Thyroid gland (tissue), 4 donors: ENCODE results near the gene SLC25A1.

Experiments used
- POLR2A ChIP-seq, 2 donors: fragments of 450-650 bp; IDR thresholded peaks; one replicate each; pipeline ENCODE4 v1.6.1; 2017; ENCODE audit warnings: antibody characterized with exemption in 2 of 2, mild to moderate bottlenecking in 2 of 2, moderate library complexity in 1 of 2
- TF ChIP-seq, protein P1 (sequence below), 6 experiments: fragments of 200-600 bp in 3 of 6; fragments of 450-650 bp in 3 of 6; sonication (generic) in 3 of 6; IDR thresholded peaks; one replicate each; pipeline ENCODE4 v1.5.1; 2016 to 2019; ENCODE audit warnings: antibody characterized with exemption in 6 of 6, mild to moderate bottlenecking in 2 of 6, inconsistent platforms in 1 of 6, moderate library complexity in 1 of 6

DNA sequence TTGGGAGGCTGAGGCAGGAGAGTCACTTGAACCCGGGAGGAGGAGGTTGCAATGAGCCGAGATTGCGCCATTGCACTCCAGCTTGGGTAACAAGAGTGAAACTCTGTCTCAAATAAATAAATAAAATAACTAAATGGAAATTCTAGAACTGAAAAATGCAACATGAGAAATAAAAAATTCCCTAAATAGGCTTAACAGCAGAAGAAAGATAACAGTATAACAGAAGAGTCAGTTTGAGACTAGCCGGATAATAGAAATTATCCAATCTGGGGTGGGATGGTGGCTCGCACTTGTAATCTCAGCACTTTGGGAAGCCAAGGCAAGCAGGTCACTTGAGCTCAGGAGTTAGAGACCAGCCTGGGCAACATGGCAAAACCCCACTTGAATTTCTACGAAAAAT is 14.1 kb downstream of the SLC25A1 start:
- TF ChIP-seq, protein P1, sequence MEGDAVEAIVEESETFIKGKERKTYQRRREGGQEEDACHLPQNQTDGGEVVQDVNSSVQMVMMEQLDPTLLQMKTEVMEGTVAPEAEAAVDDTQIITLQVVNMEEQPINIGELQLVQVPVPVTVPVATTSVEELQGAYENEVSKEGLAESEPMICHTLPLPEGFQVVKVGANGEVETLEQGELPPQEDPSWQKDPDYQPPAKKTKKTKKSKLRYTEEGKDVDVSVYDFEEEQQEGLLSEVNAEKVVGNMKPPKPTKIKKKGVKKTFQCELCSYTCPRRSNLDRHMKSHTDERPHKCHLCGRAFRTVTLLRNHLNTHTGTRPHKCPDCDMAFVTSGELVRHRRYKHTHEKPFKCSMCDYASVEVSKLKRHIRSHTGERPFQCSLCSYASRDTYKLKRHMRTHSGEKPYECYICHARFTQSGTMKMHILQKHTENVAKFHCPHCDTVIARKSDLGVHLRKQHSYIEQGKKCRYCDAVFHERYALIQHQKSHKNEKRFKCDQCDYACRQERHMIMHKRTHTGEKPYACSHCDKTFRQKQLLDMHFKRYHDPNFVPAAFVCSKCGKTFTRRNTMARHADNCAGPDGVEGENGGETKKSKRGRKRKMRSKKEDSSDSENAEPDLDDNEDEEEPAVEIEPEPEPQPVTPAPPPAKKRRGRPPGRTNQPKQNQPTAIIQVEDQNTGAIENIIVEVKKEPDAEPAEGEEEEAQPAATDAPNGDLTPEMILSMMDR (IDR thresholded peaks at IDR 0.05) = no peak
- TF ChIP-seq POLR2A (IDR thresholded peaks at IDR 0.05) = no peak
